GM18505 (cell line): ENCODE results near the gene KCNAB1.

Source experiments
- ATAC-seq: cut with Tn5 transposase; IDR thresholded peaks from one replicate; pipeline ENCODE4 v1.9.1; 2021; ENCODE audit not compliant: unreplicated experiment
- POLR2A ChIP-seq: IDR thresholded peaks from 4 replicates; pipeline ENCODE4 v1.6.1; 2011; ENCODE audit warnings: borderline replicate concordance; ENCODE audit not compliant: insufficient read depth, insufficient read length; ENCODE audit errors: extremely low read depth

The KCNAB1 gene

DNA sequence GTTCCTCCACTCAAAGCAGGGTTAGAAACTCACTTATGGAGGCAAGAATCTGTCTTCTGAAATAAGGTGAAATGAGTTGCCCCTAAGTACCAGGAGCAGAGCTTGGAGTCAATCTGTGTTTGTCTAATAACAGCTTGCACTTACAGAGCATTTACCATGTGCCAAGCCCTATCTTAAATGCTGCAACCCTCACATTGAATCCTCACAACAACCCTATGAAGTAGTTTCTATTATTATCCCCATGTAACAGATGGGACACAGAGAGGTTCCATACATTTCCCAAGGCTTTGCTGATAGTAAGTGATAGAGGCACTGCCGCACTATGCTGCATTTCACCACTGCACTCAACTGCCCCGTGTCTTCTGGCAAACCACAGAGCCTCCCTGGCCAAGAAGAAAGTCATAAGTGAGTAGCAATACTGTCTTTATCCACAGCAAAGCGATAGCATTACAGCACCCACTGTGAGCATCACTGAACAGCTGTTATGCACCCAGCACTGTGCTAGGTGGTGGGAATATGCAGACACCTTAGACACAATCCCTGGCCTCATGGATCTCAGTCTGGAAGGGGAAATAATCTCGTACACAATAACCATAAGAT is 293.0 kb downstream of the KCNAB1 start:
- no peak for TF ChIP-seq POLR2A
- ATAC-seq, result no peak

DNA sequence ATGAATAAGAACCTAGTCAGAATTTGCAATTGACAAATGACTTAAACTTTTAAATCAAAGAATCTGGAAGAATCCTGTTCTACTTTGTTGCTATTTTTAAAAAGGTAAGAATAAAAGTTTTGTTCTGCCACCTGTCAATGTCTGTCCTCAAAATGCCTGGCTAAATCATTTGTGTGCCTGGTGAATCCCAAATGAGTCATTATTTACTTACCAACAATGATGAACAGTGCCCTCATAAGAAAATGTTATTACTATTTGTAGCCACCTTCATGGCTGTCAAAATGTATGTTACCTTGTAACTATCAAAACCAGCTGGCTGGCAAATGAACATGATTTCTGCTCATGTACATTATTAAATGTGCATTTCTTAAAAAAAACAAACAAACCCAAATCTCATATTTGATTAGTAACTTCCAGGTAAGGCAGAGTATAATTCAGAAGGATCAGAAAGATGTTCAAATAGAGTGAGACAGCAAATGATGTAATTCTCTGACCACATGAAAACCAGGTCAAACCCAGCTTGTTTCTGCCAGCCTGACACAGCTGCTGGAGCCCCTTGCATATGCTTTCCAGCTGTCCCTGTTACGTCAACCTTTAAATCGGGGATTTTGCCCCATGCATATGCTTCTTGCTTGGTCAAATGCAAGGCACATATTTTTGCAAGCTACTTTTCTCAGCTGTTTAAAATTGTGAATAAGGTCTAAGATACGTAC is 296.6 kb downstream of the KCNAB1 start:
- no peak for ATAC-seq
- TF ChIP-seq POLR2A, result no peak

- TF ChIP-seq POLR2A, result no peak
- no peak for ATAC-seq
Observed at GRCh38 chr3:156417559-156418132, 297.3 kb downstream of the KCNAB1 start.

DNA sequence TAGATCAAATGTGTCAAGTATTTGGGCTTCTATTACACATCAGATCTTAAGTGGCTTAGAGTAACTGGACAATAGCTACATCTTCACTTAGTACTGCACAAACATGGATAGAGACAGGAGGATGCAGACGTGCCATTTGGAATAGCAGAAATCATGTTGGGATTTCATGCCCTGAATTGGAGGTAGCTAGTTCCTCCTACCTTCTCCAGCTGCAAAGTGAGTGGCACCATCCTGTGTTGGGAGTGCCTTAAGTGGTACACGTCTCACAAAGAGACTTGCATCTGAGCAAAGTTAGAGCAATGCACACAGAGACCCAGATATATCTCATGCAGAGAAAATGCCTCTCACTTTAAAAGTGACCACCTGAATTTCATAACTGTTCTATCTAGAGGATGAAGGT is 298.1 kb downstream of the KCNAB1 start:
- no peak for ATAC-seq
- no peak for TF ChIP-seq POLR2A

GRCh38 chr3:156421534-156421933 is 301.2 kb downstream of the KCNAB1 start:
- TF ChIP-seq POLR2A, result no peak
- ATAC-seq, result no peak

DNA sequence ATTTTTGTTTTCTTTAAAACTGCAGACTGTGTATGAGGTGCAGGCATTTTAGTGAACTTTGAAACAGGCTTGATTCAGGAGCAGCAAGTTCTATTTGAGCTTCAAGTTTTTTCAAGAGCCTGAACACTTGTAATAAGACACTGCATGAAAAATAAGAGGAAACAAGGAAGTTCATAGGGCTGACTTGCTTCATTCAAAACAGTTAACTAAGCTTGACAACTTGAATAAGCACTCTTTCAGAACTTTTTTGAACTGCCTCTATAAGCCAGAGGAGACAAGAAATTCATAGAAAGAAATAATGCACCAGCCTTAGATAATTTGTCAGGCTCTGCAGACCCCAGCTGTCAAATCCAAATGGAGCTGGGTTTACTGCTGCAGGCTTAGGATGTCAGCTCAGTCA is 304.4 kb downstream of the KCNAB1 start:
- no peak for ATAC-seq
- TF ChIP-seq POLR2A, result no peak

- ATAC-seq, result no peak
- no peak for TF ChIP-seq POLR2A
Observed at GRCh38 chr3:156425651-156426050, 305.3 kb downstream of the KCNAB1 start.

- no peak for TF ChIP-seq POLR2A
- no peak for ATAC-seq
Observed at GRCh38 chr3:156429125-156429524, 308.7 kb downstream of the KCNAB1 start.

DNA sequence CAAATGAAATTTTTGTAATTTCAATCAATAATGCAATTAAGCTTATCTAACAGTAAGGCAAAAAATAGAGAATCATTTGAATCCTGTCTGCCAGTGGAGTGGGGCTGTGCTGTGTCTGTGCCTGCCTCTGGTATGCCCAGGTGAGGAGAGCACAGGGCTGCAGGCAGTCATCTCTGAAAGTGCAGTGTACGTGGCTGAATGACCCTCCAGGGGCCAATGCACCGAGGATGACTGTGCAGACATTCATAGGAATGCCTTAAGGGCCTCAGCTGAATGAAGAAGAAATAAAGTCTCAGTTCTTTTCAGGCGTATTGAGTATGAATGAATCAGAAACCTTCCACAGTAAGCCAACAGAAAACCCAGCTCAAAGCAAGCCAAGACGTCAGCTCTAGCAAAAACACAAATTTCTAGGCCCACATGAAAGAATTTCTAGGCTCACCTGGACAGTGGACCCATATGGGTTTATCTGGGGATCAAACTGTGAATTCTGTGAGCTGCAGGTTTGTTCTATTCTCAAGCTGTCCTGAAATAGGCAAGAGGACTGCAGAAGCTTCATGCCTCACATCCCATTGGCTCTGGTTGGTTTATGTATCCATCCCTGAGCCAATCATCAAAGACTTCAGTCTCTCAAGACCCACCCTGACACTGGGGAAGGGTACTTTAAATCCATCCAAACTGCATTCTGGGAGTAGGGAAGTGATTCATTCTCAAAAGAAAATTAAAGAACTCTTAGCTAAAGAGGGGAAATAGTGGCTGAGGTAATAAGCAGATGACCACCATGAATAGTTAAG is 311.2 kb downstream of the KCNAB1 start:
- TF ChIP-seq POLR2A, result no peak
- no peak for ATAC-seq

DNA sequence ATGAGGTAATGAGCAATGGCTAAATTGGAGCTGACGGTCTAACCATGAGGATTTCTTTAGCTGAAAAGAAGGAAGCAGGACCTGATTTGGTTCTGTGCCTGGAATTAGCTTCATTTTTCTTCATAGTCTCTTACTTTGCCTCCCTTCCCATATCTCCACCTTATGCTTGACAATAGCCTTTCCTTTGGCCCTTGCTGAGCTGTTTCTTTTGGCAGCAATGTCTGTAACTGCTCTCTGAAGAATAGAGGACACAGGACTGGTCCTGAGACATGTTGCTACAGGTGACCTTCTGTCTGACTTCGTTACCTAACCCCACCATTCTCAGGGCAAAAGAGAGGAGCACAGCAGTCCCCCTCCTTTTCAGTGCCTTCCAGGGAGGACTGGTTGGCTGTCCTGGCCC is 312.2 kb downstream of the KCNAB1 start:
- no peak for ATAC-seq
- no peak for TF ChIP-seq POLR2A

- ATAC-seq, result no peak
- TF ChIP-seq POLR2A, result no peak
Observed at GRCh38 chr3:156433138-156433537, 312.8 kb downstream of the KCNAB1 start.

GRCh38 chr3:156433910-156434309 is 313.5 kb downstream of the KCNAB1 start:
- TF ChIP-seq POLR2A, result no peak
- ATAC-seq, result no peak

DNA sequence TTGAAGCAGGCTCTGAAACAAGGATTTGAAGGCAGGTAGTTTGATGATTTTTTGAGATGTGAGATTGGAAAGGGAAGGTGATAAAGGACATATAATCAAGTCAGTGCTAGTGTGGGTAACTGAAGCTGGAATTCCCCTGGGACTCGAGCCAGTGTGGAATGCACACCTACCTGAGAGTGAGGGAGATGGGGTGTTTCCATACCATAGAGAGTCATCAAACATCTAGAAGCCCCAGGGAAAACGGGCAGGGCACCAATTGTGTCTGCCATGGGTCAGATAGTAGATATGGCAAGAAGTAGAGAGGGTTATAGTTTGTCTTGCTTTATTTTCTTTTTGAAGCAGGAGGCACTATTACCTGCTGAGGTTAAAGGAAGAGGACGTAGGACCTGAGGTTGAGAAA is 314.5 kb downstream of the KCNAB1 start:
- TF ChIP-seq POLR2A, result no peak
- ATAC-seq, result no peak
